ENCODE measurements around the gene STC2. TPM values are rescaled to one million over a fixed set of nuclear protein-coding genes. Genes with fewer than 3 reads are reported as not detected.

Gene STC2
- polyA plus RNA-seq, 1 donor (not counting 4 experiments of a cell fraction or from before 2014, with no cell fraction given), result 4.3 TPM

DNA sequence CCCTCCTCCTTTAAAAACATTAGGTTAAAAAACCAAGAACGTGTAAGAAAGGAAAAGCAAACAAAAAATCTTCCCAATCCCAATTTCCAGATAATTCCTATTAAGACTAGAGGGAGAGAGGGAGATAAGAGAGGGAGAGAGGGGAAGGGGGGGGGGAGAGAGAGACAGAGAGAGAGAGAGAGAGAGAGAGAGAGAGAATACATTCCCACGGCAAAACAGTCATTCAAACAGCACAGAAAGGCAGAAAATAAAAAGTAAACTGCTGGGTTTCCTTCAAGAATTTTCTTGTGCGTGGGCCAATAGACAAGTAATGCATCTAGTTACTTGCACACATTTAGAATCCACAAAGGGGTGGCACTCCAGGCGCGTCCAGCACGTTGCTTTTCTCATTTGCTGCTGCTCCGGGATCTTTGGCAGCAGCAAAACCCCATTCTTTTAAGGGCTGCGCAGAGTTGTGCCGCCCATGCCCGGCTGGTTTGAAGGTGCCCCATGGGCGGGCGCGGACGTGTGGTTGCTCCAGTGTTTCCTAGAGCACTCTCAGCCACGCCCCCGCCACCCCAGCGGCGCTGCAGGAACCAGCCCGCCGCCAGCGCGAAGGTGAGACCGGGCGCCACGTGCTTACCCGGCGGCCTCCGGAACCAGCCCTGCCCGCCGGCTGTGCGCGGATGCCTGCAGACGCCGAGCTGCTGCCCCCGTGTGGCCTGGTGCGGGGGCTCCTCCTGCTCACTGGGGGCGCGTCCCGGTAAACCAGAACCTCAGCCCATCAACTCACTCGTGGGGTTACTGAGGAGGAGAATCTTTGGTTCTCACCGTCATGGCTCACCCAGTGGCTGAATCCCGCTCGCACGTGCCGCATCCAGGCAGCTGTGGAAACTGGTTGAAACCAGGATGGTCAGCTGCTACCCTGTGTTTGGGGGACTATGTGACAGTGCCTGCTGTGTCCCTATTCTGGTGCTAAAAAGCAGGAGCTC lies 44.6 kb downstream of the STC2 start:
- Histone ChIP-seq H3K4me3 (ENCODE audit: control insufficient read depth in 2 of 3, extremely low read depth in 1 of 3, insufficient read depth in 2 of 3, low read depth in 1 of 3, low read length in 3 of 3) (peak overlapping the region; percentile 10 to 35 (median 34)), H3K36me3 (ENCODE audit: control insufficient read depth in 2 of 2, extremely low read depth in 1 of 2, insufficient read depth in 2 of 2, low read length in 2 of 2) (no peaks in the 10 kb centered on the region), H2AFZ (ENCODE audit: control insufficient read depth, low read length) (peak overlapping the region; percentile 53), H3K9me1 (ENCODE audit: control insufficient read depth, extremely low read depth, insufficient read depth, low read length) (no peaks in the 10 kb centered on the region), H3K79me2 (ENCODE audit: control insufficient read depth, insufficient read depth, low read length) (no peaks in the 10 kb centered on the region), H3K4me1 (ENCODE audit: control insufficient read depth, extremely low read depth, insufficient read depth, low read length) (peaks cover 8% of the 10 kb centered on the region), H3K9me3 (ENCODE audit: control insufficient read depth, low read depth, low read length) (no peaks in the 10 kb centered on the region), H3K4me2 (ENCODE audit: control insufficient read depth, extremely low read depth, insufficient read depth, low read depth, low read length) (peak overlapping the region; percentile 71), H3K9ac (ENCODE audit: control insufficient read depth, extremely low read depth, insufficient read depth, low read length) (no peak overlapping the region), H3K27me3 (ENCODE audit: control insufficient read depth, extremely low read depth, insufficient read depth, low read length) (peaks cover 22% of the 10 kb centered on the region), H3K27ac (ENCODE audit: control insufficient read depth, insufficient read depth, low read length) (no peak overlapping the region), H4K20me1 (ENCODE audit: control insufficient read depth, extremely low read depth, insufficient read depth, low read length) (no peaks in the 10 kb centered on the region)
- dilution Hi-C loops (cut with MboI; ENCODE audit: extremely low pct_ligation_motif_present, low sequenced_read_pairs), result no loop called here
- TF ChIP-seq EZH2 (IDR thresholded peaks at IDR 0.05; ENCODE audit: low read length), result no peak
- peak; percentile 61 to 76 (median 67) for TF ChIP-seq CTCF (optimal IDR thresholded peaks at IDR 0.05 in 1 of 3, IDR thresholded peaks at IDR 0.05 in 1 of 3, conservative IDR thresholded peaks at IDR 0.05 in 1 of 3; ENCODE audit: extremely low read depth in 1 of 3, insufficient read depth in 2 of 3, low read length in 3 of 3)
- DNase-seq (ENCODE audit: low read depth, low spot score), result no peak
- no peak for FAIRE-seq

DNA sequence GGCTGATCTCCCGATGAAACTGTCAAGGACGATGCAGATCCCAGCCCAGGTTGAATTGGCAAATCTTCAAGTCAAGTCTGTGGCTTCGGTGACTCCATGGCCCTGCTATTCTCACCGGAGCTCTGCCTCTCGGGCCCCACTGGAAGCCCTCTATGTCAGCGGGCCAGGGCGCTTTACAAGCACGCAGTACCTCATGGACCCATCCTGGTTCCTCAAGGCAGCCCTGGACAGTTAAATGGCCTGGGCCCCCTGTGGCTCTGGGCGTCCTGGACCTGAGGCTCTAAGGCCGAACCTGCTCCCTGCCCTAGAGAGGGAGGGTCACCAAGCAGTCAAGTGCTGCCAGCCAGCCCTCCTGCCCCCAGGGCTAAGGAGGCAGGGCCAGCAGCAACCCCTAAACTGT lies 45.3 kb downstream of the STC2 start:
- Histone ChIP-seq H4K20me1 (ENCODE audit: control insufficient read depth, extremely low read depth, insufficient read depth, low read length) (no peaks in the 10 kb centered on the region), H3K79me2 (ENCODE audit: control insufficient read depth, insufficient read depth, low read length) (no peaks in the 10 kb centered on the region), H3K27me3 (ENCODE audit: control insufficient read depth, extremely low read depth, insufficient read depth, low read length) (peaks cover 22% of the 10 kb centered on the region), H3K4me3 (ENCODE audit: control insufficient read depth in 2 of 3, extremely low read depth in 1 of 3, insufficient read depth in 2 of 3, low read depth in 1 of 3, low read length in 3 of 3) (no peak overlapping the region), H2AFZ (ENCODE audit: control insufficient read depth, low read length) (no peak overlapping the region), H3K4me2 (ENCODE audit: control insufficient read depth, extremely low read depth, insufficient read depth, low read depth, low read length) (no peak overlapping the region), H3K9me1 (ENCODE audit: control insufficient read depth, extremely low read depth, insufficient read depth, low read length) (no peaks in the 10 kb centered on the region), H3K9ac (ENCODE audit: control insufficient read depth, extremely low read depth, insufficient read depth, low read length) (no peak overlapping the region), H3K9me3 (ENCODE audit: control insufficient read depth, low read depth, low read length) (no peaks in the 10 kb centered on the region), H3K4me1 (ENCODE audit: control insufficient read depth, extremely low read depth, insufficient read depth, low read length) (peaks cover 8% of the 10 kb centered on the region), H3K36me3 (ENCODE audit: control insufficient read depth in 2 of 2, extremely low read depth in 1 of 2, insufficient read depth in 2 of 2, low read length in 2 of 2) (no peaks in the 10 kb centered on the region), H3K27ac (ENCODE audit: control insufficient read depth, insufficient read depth, low read length) (no peak overlapping the region)
- no peak for TF ChIP-seq EZH2 (IDR thresholded peaks at IDR 0.05; ENCODE audit: low read length)
- TF ChIP-seq CTCF (optimal IDR thresholded peaks at IDR 0.05 in 1 of 3, IDR thresholded peaks at IDR 0.05 in 1 of 3, conservative IDR thresholded peaks at IDR 0.05 in 1 of 3; ENCODE audit: extremely low read depth in 1 of 3, insufficient read depth in 2 of 3, low read length in 3 of 3), result no peak
- FAIRE-seq (no peak), DNase-seq (ENCODE audit: low read depth, low spot score) (no peak)
- dilution Hi-C loops (cut with MboI; ENCODE audit: extremely low pct_ligation_motif_present, low sequenced_read_pairs), result no loop called here

Data from keratinocyte (primary cell).